Loucy (cell line): Measurements from ENCODE around the gene ARNT2.

Source experiments
- H2AFZ ChIP-seq: fragments of 200-600 bp; sonication (generic); 2 replicates; pipeline ENCODE4 v1.6.0; 2016; ENCODE audit warnings: antibody characterized with exemption, mild to moderate bottlenecking, low read length, moderate library complexity
- H3F3A ChIP-seq: fragments of 200-600 bp; 2 replicates; pipeline ENCODE4 v1.6.0; 2016; ENCODE audit warnings: antibody characterized with exemption, low read depth, mild to moderate bottlenecking
- H3K27me3 ChIP-seq: fragments of 200-600 bp; sonication (generic); 2 replicates; pipeline ENCODE4 v1.6.1; 2014; ENCODE audit warnings: low read length, mild to moderate bottlenecking; ENCODE audit not compliant: insufficient read depth, poor library complexity, severe bottlenecking
- H3K36me3 ChIP-seq: fragments of 200-600 bp; sonication (generic); 2 replicates; pipeline ENCODE4 v1.6.1; 2016; ENCODE audit warnings: low read length; ENCODE audit not compliant: insufficient read depth
- H3K4me1 ChIP-seq: fragments of 200-600 bp; sonication (generic); 2 replicates; pipeline ENCODE4 v1.5.1; 2014; ENCODE audit warnings: low read length, mild to moderate bottlenecking; ENCODE audit not compliant: insufficient read depth, poor library complexity, severe bottlenecking
- H3K4me2 ChIP-seq: fragments of 200-600 bp; sonication (generic); 2 replicates; pipeline ENCODE4 v1.6.0; 2014; ENCODE audit warnings: antibody characterized with exemption, low read length, low read depth, mild to moderate bottlenecking; ENCODE audit not compliant: poor library complexity, severe bottlenecking
- H3K4me3 ChIP-seq: fragments of 200-600 bp; sonication (generic); 2 replicates; pipeline ENCODE4 v1.5.1; 2014; ENCODE audit warnings: low read length, mild to moderate bottlenecking, mixed read lengths; ENCODE audit not compliant: poor library complexity, severe bottlenecking
- H3K79me2 ChIP-seq: fragments of 200-600 bp; sonication (generic); 2 replicates; pipeline ENCODE4 v1.6.1; 2014; ENCODE audit warnings: low read length; ENCODE audit not compliant: insufficient read depth
- H3K9ac ChIP-seq: fragments of 200-600 bp; sonication (generic); 2 replicates; pipeline ENCODE4 v1.6.0; 2014; ENCODE audit warnings: mild to moderate bottlenecking, low read depth, low read length, moderate library complexity; ENCODE audit not compliant: poor library complexity, severe bottlenecking
- H3K9me2 ChIP-seq: fragments of 200-600 bp; sonication (generic); replicated peaks from 2 replicates; pipeline ENCODE4 v1.6.1; 2016; ENCODE audit warnings: low read depth, low read length, mixed read lengths
- H3K9me3 ChIP-seq: fragments of 200-600 bp; sonication (generic); 2 replicates; pipeline ENCODE4 v1.6.1; 2014; ENCODE audit warnings: mild to moderate bottlenecking, antibody characterized with exemption, low read length, low read depth; ENCODE audit not compliant: insufficient read depth
- H4K20me1 ChIP-seq: fragments of 200-600 bp; sonication (generic); 2 replicates; pipeline ENCODE4 v1.6.0; 2014; ENCODE audit warnings: antibody characterized with exemption, low read length, mild to moderate bottlenecking; ENCODE audit not compliant: insufficient read depth, poor library complexity, severe bottlenecking
- EZH2phosphoT487 ChIP-seq: fragments of 200-600 bp; IDR thresholded peaks from 2 replicates; pipeline ENCODE4 v1.6.1; 2018; ENCODE audit warnings: antibody characterized with exemption, mild to moderate bottlenecking, moderate library complexity, borderline replicate concordance
- TF ChIP-seq, protein P1 (sequence below): fragments of 200-600 bp; sonication (generic); conservative IDR thresholded peaks from 2 replicates; pipeline ENCODE4 v1.5.1; 2014; ENCODE audit warnings: mild to moderate bottlenecking, antibody characterized with exemption, low read length

ARNT2 gene

DNA sequence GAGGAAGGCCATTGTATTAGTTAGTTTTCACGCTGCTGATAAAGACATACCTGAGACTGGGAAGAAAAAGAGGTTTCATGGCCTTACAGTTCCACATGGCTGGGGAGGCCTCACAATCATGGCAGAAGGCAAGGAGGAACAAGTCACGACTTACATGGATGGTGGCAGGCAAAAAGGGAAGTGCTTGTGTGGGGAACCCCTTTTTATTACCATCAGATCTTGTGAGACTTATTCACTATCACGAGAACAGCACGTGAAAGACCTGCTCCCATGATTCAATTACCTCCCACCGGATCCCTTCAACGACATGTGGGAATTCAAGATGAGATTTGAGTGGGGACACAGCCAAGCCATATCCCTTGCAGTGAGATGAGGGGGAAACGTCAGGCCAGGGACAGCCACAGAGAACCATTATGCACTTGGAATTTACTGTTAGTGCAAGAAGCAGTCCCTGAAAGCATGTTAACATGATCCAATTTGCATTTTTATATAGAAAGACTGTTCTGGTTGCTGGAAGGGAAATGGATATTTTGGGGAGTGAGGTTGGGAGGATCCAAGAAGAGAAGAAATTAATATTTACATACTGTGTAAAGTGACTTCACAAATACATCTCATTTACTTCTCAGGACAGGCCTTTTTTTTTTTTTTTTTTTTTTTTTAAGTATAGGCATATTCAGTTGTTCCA lies 87.1 kb downstream of the ARNT2 start:
- Histone ChIP-seq H3K27me3 (no peaks in the 10 kb centered on the region), H3K4me1 (no peaks in the 10 kb centered on the region), H3K9ac (no peak overlapping the region), H3F3A (no peaks in the 10 kb centered on the region), H3K4me2 (no peak overlapping the region), H3K9me2 (no peaks in the 10 kb centered on the region), H3K36me3 (no peaks in the 10 kb centered on the region), H3K9me3 (no peaks in the 10 kb centered on the region), H2AFZ (no peak overlapping the region), H3K4me3 (no peak overlapping the region), H4K20me1 (no peaks in the 10 kb centered on the region), H3K79me2 (no peaks in the 10 kb centered on the region)
- no peak for TF ChIP-seq EZH2phosphoT487
- TF ChIP-seq, protein P1, sequence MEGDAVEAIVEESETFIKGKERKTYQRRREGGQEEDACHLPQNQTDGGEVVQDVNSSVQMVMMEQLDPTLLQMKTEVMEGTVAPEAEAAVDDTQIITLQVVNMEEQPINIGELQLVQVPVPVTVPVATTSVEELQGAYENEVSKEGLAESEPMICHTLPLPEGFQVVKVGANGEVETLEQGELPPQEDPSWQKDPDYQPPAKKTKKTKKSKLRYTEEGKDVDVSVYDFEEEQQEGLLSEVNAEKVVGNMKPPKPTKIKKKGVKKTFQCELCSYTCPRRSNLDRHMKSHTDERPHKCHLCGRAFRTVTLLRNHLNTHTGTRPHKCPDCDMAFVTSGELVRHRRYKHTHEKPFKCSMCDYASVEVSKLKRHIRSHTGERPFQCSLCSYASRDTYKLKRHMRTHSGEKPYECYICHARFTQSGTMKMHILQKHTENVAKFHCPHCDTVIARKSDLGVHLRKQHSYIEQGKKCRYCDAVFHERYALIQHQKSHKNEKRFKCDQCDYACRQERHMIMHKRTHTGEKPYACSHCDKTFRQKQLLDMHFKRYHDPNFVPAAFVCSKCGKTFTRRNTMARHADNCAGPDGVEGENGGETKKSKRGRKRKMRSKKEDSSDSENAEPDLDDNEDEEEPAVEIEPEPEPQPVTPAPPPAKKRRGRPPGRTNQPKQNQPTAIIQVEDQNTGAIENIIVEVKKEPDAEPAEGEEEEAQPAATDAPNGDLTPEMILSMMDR: no peak

GRCh38 chr15:80492409-80492808 lies 88.2 kb downstream of the ARNT2 start:
- no peaks in the 10 kb centered on the region for H3K36me3 ChIP-seq
- no peaks in the 10 kb centered on the region for H3K4me1 ChIP-seq
- no peaks in the 10 kb centered on the region for H3K79me2 ChIP-seq
- no peaks in the 10 kb centered on the region for H4K20me1 ChIP-seq
- no peaks in the 10 kb centered on the region for H3K9me3 ChIP-seq
- H3K27me3 ChIP-seq: no peaks in the 10 kb centered on the region
- no peaks in the 10 kb centered on the region for H3K9me2 ChIP-seq
- H3K4me2 ChIP-seq: no peak overlapping the region
- H3F3A ChIP-seq: no peaks in the 10 kb centered on the region
- no peak for TF ChIP-seq EZH2phosphoT487
- TF ChIP-seq, protein P1: no peak
- no peak overlapping the region for H2AFZ ChIP-seq
- no peak overlapping the region for H3K4me3 ChIP-seq
- H3K9ac ChIP-seq: no peak overlapping the region

GRCh38 chr15:80492874-80493273 lies 88.7 kb downstream of the ARNT2 start:
- TF ChIP-seq, protein P1: no peak
- no peak for TF ChIP-seq EZH2phosphoT487
- no peaks in the 10 kb centered on the region for H4K20me1 ChIP-seq
- H3K4me1 ChIP-seq: no peaks in the 10 kb centered on the region
- no peaks in the 10 kb centered on the region for H3K27me3 ChIP-seq
- H3K4me3 ChIP-seq: no peak overlapping the region
- H3F3A ChIP-seq: no peaks in the 10 kb centered on the region
- no peaks in the 10 kb centered on the region for H3K9me2 ChIP-seq
- H2AFZ ChIP-seq: no peak overlapping the region
- H3K79me2 ChIP-seq: no peaks in the 10 kb centered on the region
- H3K4me2 ChIP-seq: no peak overlapping the region
- H3K9ac ChIP-seq: no peak overlapping the region
- no peaks in the 10 kb centered on the region for H3K9me3 ChIP-seq
- no peaks in the 10 kb centered on the region for H3K36me3 ChIP-seq
